ENCODE measurements around the gene RSPO1.

The RSPO1 gene

GRCh38 chr1:37628026-37628556 lies 6.6 kb downstream of the RSPO1 start:
- Histone ChIP-seq H3K36me3 (ENCODE audit: control insufficient read depth in 5 of 5, insufficient read depth in 5 of 5, low read length in 5 of 5) (no peaks in the 10 kb centered on the region), H3K4me1 (ENCODE audit: control insufficient read depth in 5 of 5, insufficient read depth in 5 of 5, low read length in 5 of 5) (no peaks in the 10 kb centered on the region), H3K27me3 (ENCODE audit: control insufficient read depth in 5 of 5, insufficient read depth in 4 of 5, low read length in 5 of 5) (peaks cover 35 to 61% (median 58%) of the 10 kb centered on the region in 5 donors)

GRCh38 chr1:37622131-37622530 lies 12.6 kb downstream of the RSPO1 start:
- peaks cover 11 to 43% (median 40%) of the 10 kb centered on the region in 5 donors for H3K27me3 ChIP-seq (ENCODE audit: control insufficient read depth in 5 of 5, insufficient read depth in 4 of 5, low read length in 5 of 5)
- no peak overlapping the region for H3K9ac ChIP-seq (ENCODE audit: low read length in 5 of 5)
- no peaks in the 10 kb centered on the region for H3K36me3 ChIP-seq (ENCODE audit: control insufficient read depth in 5 of 5, insufficient read depth in 5 of 5, low read length in 5 of 5)
- no peak overlapping the region for H3K4me3 ChIP-seq (ENCODE audit: low read depth in 1 of 5, low read length in 5 of 5)
- no peaks in the 10 kb centered on the region for H3K9me3 ChIP-seq (ENCODE audit: control insufficient read depth in 5 of 5, low read length in 5 of 5)
- no peaks in the 10 kb centered on the region for H3K4me1 ChIP-seq (ENCODE audit: control insufficient read depth in 5 of 5, insufficient read depth in 5 of 5, low read length in 5 of 5)
- H3K27ac ChIP-seq (ENCODE audit: low read depth, low read length): no peak overlapping the region

More at GRCh38 chr1:37628026-37628556, 6.6 kb downstream of the RSPO1 start:
- Histone ChIP-seq H3K27ac (ENCODE audit: low read depth, low read length) (no peak overlapping the region), H3K9ac (ENCODE audit: low read length in 5 of 5) (no peak overlapping the region), H3K4me3 (ENCODE audit: low read depth in 1 of 5, low read length in 5 of 5) (no peak overlapping the region), H3K9me3 (ENCODE audit: control insufficient read depth in 5 of 5, low read length in 5 of 5) (no peaks in the 10 kb centered on the region)

DNA sequence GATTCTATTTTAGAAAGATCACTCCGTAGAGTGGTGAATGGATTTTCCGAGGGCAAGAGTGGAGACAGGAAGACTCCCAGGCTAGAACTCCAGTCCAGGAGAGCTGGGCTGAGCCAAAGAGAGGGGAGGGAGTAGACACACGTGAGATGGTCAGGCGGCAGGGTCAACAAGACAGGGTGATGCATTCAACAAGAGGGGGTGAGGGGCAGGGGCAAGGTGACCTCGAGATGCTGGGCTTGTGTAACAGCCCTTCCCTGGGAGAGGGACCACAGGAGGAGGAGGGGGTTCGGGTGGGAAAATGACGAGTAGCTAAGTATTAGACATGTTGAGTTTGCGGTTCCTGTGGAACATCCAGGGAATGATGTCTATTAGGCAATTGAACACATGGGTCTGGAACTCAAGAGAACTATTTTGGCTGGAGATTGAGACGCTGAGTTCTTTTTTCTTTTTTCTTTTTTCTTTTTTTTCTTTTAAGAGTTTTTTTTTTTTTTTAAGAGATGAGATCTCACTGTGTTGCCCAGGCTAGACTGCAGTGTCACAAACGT lies 13.3 kb downstream of the RSPO1 start:
- no peaks in the 10 kb centered on the region for H3K9me3 ChIP-seq (ENCODE audit: control insufficient read depth in 5 of 5, low read length in 5 of 5)
- no peak overlapping the region for H3K4me3 ChIP-seq (ENCODE audit: low read depth in 1 of 5, low read length in 5 of 5)
- H3K27ac ChIP-seq (ENCODE audit: low read depth, low read length): no peak overlapping the region
- H3K9ac ChIP-seq (ENCODE audit: low read length in 5 of 5): no peak overlapping the region
- H3K36me3 ChIP-seq (ENCODE audit: control insufficient read depth in 5 of 5, insufficient read depth in 5 of 5, low read length in 5 of 5): no peaks in the 10 kb centered on the region
- H3K27me3 ChIP-seq (ENCODE audit: control insufficient read depth in 5 of 5, insufficient read depth in 4 of 5, low read length in 5 of 5): peaks cover 11 to 40% (median 37%) of the 10 kb centered on the region in 5 donors
- no peaks in the 10 kb centered on the region for H3K4me1 ChIP-seq (ENCODE audit: control insufficient read depth in 5 of 5, insufficient read depth in 5 of 5, low read length in 5 of 5)

DNA sequence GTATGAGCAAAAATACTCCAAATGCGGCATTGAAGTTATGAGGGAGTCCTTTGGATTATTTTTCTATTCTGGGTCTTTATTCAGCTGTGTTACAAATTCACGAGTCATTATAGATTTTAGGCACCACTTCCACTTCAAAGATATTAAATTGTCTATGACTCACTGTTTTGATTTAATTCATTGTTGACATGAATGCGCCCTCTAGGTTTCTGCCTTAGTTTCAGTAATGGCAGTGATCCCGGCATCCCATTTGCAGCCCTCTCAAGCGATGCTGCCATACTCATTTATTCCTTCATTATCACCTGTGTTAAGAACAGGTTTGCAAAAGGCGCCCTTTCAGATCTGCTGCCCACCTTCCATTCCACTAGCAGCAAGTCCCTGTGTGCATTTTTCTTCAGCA lies 14.0 kb downstream of the RSPO1 start:
- no peak overlapping the region for H3K27ac ChIP-seq (ENCODE audit: low read depth, low read length)
- H3K9me3 ChIP-seq (ENCODE audit: control insufficient read depth in 5 of 5, low read length in 5 of 5): no peaks in the 10 kb centered on the region
- peaks cover 11 to 40% (median 38%) of the 10 kb centered on the region in 5 donors for H3K27me3 ChIP-seq (ENCODE audit: control insufficient read depth in 5 of 5, insufficient read depth in 4 of 5, low read length in 5 of 5)
- no peaks in the 10 kb centered on the region for H3K36me3 ChIP-seq (ENCODE audit: control insufficient read depth in 5 of 5, insufficient read depth in 5 of 5, low read length in 5 of 5)
- H3K4me1 ChIP-seq (ENCODE audit: control insufficient read depth in 5 of 5, insufficient read depth in 5 of 5, low read length in 5 of 5): no peaks in the 10 kb centered on the region
- no peak overlapping the region for H3K4me3 ChIP-seq (ENCODE audit: low read depth in 1 of 5, low read length in 5 of 5)
- H3K9ac ChIP-seq (ENCODE audit: low read length in 5 of 5): no peak overlapping the region

- no peak overlapping the region for H3K9ac ChIP-seq (ENCODE audit: low read length in 5 of 5)
- peaks cover 0 to 10% (median 0%) of the 10 kb centered on the region in 5 donors for H3K4me1 ChIP-seq (ENCODE audit: control insufficient read depth in 5 of 5, insufficient read depth in 5 of 5, low read length in 5 of 5)
- no peaks in the 10 kb centered on the region for H3K36me3 ChIP-seq (ENCODE audit: control insufficient read depth in 5 of 5, insufficient read depth in 5 of 5, low read length in 5 of 5)
- no peak overlapping the region for H3K27ac ChIP-seq (ENCODE audit: low read depth, low read length)
- no peak overlapping the region for H3K4me3 ChIP-seq (ENCODE audit: low read depth in 1 of 5, low read length in 5 of 5)
- peaks cover 3 to 42% (median 24%) of the 10 kb centered on the region in 5 donors for H3K27me3 ChIP-seq (ENCODE audit: control insufficient read depth in 5 of 5, insufficient read depth in 4 of 5, low read length in 5 of 5)
- H3K9me3 ChIP-seq (ENCODE audit: control insufficient read depth in 5 of 5, low read length in 5 of 5): no peaks in the 10 kb centered on the region
These were observed 18.4 kb downstream of the RSPO1 start for GRCh38 chr1:37616330-37616729.

GRCh38 chr1:37614105-37614504 lies 20.6 kb downstream of the RSPO1 start:
- Histone ChIP-seq H3K9ac (ENCODE audit: low read length in 5 of 5) (no peak overlapping the region), H3K4me3 (ENCODE audit: low read depth in 1 of 5, low read length in 5 of 5) (no peak overlapping the region), H3K27me3 (ENCODE audit: control insufficient read depth in 5 of 5, insufficient read depth in 4 of 5, low read length in 5 of 5) (peaks cover 0 to 36% (median 16%) of the 10 kb centered on the region in 5 donors), H3K36me3 (ENCODE audit: control insufficient read depth in 5 of 5, insufficient read depth in 5 of 5, low read length in 5 of 5) (no peaks in the 10 kb centered on the region), H3K27ac (ENCODE audit: low read depth, low read length) (no peak overlapping the region), H3K9me3 (ENCODE audit: control insufficient read depth in 5 of 5, low read length in 5 of 5) (no peaks in the 10 kb centered on the region), H3K4me1 (ENCODE audit: control insufficient read depth in 5 of 5, insufficient read depth in 5 of 5, low read length in 5 of 5) (peaks cover 0 to 10% (median 0%) of the 10 kb centered on the region in 5 donors)

- H3K4me1 ChIP-seq (ENCODE audit: control insufficient read depth in 5 of 5, insufficient read depth in 5 of 5, low read length in 5 of 5): peaks cover 0 to 10% (median 0%) of the 10 kb centered on the region in 5 donors
- H3K9ac ChIP-seq (ENCODE audit: low read length in 5 of 5): no peak overlapping the region
- H3K36me3 ChIP-seq (ENCODE audit: control insufficient read depth in 5 of 5, insufficient read depth in 5 of 5, low read length in 5 of 5): no peaks in the 10 kb centered on the region
- no peak overlapping the region for H3K4me3 ChIP-seq (ENCODE audit: low read depth in 1 of 5, low read length in 5 of 5)
- no peak overlapping the region for H3K27ac ChIP-seq (ENCODE audit: low read depth, low read length)
- peaks cover 0 to 33% (median 16%) of the 10 kb centered on the region in 5 donors for H3K27me3 ChIP-seq (ENCODE audit: control insufficient read depth in 5 of 5, insufficient read depth in 4 of 5, low read length in 5 of 5)
- no peaks in the 10 kb centered on the region for H3K9me3 ChIP-seq (ENCODE audit: control insufficient read depth in 5 of 5, low read length in 5 of 5)
These were observed 22.5 kb downstream of the RSPO1 start for GRCh38 chr1:37612186-37612585.

DNA sequence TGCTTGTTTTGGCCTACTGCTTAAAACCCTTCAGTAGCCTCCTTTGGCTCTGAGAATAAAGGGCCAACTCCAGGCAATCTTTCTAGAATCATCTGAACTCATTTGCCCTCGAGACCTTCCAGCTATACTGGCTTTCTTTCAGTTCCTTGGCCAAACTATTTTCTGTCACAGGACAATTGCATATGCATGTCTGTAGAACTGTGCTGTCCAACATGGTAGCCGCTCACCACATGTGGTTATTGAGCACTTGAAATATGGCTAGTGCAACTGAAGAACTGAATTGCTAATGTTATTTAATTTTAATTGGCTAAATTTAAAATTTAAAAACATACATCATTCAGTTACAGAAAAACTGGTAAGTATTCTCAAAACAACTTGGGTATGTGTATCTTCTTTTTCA lies 24.7 kb downstream of the RSPO1 start:
- H3K9ac ChIP-seq (ENCODE audit: low read length in 5 of 5): no peak overlapping the region
- no peak overlapping the region for H3K4me3 ChIP-seq (ENCODE audit: low read depth in 1 of 5, low read length in 5 of 5)

GRCh38 chr1:37609002-37609401 lies 25.7 kb downstream of the RSPO1 start:
- Histone ChIP-seq H3K4me1 (ENCODE audit: control insufficient read depth in 5 of 5, insufficient read depth in 5 of 5, low read length in 5 of 5) (peaks cover 0 to 19% (median 4%) of the 10 kb centered on the region in 5 donors), H3K36me3 (ENCODE audit: control insufficient read depth in 5 of 5, insufficient read depth in 5 of 5, low read length in 5 of 5) (no peaks in the 10 kb centered on the region), H3K27ac (ENCODE audit: low read depth, low read length) (no peak overlapping the region), H3K27me3 (ENCODE audit: control insufficient read depth in 5 of 5, insufficient read depth in 4 of 5, low read length in 5 of 5) (peaks cover 0 to 6% (median 3%) of the 10 kb centered on the region in 5 donors), H3K9ac (ENCODE audit: low read length in 5 of 5) (no peak overlapping the region), H3K9me3 (ENCODE audit: control insufficient read depth in 5 of 5, low read length in 5 of 5) (no peaks in the 10 kb centered on the region), H3K4me3 (ENCODE audit: low read depth in 1 of 5, low read length in 5 of 5) (no peak overlapping the region)

More for the DNA sequence above, 24.7 kb downstream of the RSPO1 start:
- no peak overlapping the region for H3K27ac ChIP-seq (ENCODE audit: low read depth, low read length)
- no peaks in the 10 kb centered on the region for H3K9me3 ChIP-seq (ENCODE audit: control insufficient read depth in 5 of 5, low read length in 5 of 5)
- no peaks in the 10 kb centered on the region for H3K36me3 ChIP-seq (ENCODE audit: control insufficient read depth in 5 of 5, insufficient read depth in 5 of 5, low read length in 5 of 5)
- peaks cover 0 to 28% (median 4%) of the 10 kb centered on the region in 5 donors for H3K4me1 ChIP-seq (ENCODE audit: control insufficient read depth in 5 of 5, insufficient read depth in 5 of 5, low read length in 5 of 5)
- peaks cover 0 to 14% (median 6%) of the 10 kb centered on the region in 5 donors for H3K27me3 ChIP-seq (ENCODE audit: control insufficient read depth in 5 of 5, insufficient read depth in 4 of 5, low read length in 5 of 5)

- Histone ChIP-seq H3K9me3 (ENCODE audit: control insufficient read depth in 5 of 5, low read length in 5 of 5) (no peaks in the 10 kb centered on the region), H3K9ac (ENCODE audit: low read length in 5 of 5) (no peak overlapping the region), H3K36me3 (ENCODE audit: control insufficient read depth in 5 of 5, insufficient read depth in 5 of 5, low read length in 5 of 5) (no peaks in the 10 kb centered on the region), H3K27me3 (ENCODE audit: control insufficient read depth in 5 of 5, insufficient read depth in 4 of 5, low read length in 5 of 5) (peaks cover 0 to 2% (median 0%) of the 10 kb centered on the region in 5 donors), H3K27ac (ENCODE audit: low read depth, low read length) (no peak overlapping the region), H3K4me3 (ENCODE audit: low read depth in 1 of 5, low read length in 5 of 5) (no peak overlapping the region), H3K4me1 (ENCODE audit: control insufficient read depth in 5 of 5, insufficient read depth in 5 of 5, low read length in 5 of 5) (peaks cover 0 to 25% (median 10%) of the 10 kb centered on the region in 5 donors)
These were observed 28.0 kb downstream of the RSPO1 start for GRCh38 chr1:37606481-37607263.
